Endothelial cell of umbilical vein (primary cell): ENCODE measurements around the gene C10orf143. TPM values are rescaled to one million over a fixed set of nuclear protein-coding genes. Genes with fewer than 3 reads are reported as not detected.

ENCODE experiments used
- BruUV-seq: library from RNA; stranded (reverse); fragments of 400-500 nt; replicated peaks from 2 replicates; lab custom pipeline; 2021; lab: Mats Ljungman, UMichigan
- CTCF ChIA-PET: fragments of 300-600, 350-600 bp; sonication (Branson Sonifier 250); formaldehyde crosslinking; loops from one replicate; lab custom pipeline; 2021; ENCODE audit warnings: antibody characterized with exemption, inconsistent platforms; lab: Charles Lee
- POLR2A ChIA-PET: fragments of 300-600, 350-600 bp; sonication (Branson Sonifier 250); formaldehyde crosslinking; loops from one replicate; lab custom pipeline; 2021; ENCODE audit warnings: antibody characterized with exemption, inconsistent platforms; lab: Charles Lee
- DNase-seq: peaks from one replicate; pipeline ENCODE4 v3.0.0-alpha.2; 2011; ENCODE audit warnings: low read depth, low spot score
- FAIRE-seq: peaks from 2 replicates; lab custom pipeline; 2011; peaks lifted over from hg19 to GRCh38; lab: Jason Lieb, UNC
- H2AFZ ChIP-seq: 2 replicates; pipeline ENCODE4 v1.6.0; 2012; ENCODE audit warnings: low read depth, low read length, control low read depth, inconsistent platforms
- H3K27ac ChIP-seq: 2 replicates; pipeline ENCODE4 v1.5.1; 2011; ENCODE audit warnings: low read depth, mild to moderate bottlenecking, control low read depth, low read length, moderate library complexity; ENCODE audit not compliant: insufficient read depth
- H3K27me3 ChIP-seq, 2 experiments: 2 replicates each; pipeline versions ENCODE4 v1.6.0 to v1.6.1; 2011; ENCODE audit warnings: low read length in 2 of 2, mixed read lengths in 1 of 2; ENCODE audit not compliant: control insufficient read depth in 2 of 2, insufficient read depth in 2 of 2
- H3K36me3 ChIP-seq, 2 experiments: 2 replicates in 1 of 2; 3 replicates in 1 of 2; pipeline ENCODE4 v1.5.1; 2011; ENCODE audit warnings: low read length in 2 of 2, mild to moderate bottlenecking in 1 of 2, moderate library complexity in 1 of 2; ENCODE audit not compliant: control insufficient read depth in 2 of 2, insufficient read depth in 2 of 2; ENCODE audit errors: extremely low read depth in 1 of 2
- H3K4me1 ChIP-seq: 3 replicates; pipeline ENCODE4 v1.5.1; 2011; ENCODE audit warnings: mild to moderate bottlenecking, low read length; ENCODE audit not compliant: control insufficient read depth, insufficient read depth; ENCODE audit errors: extremely low read depth
- H3K4me2 ChIP-seq: 2 replicates; pipeline ENCODE4 v1.6.1; 2011; ENCODE audit warnings: low read length, control low read depth, mixed read lengths; ENCODE audit not compliant: insufficient read depth
- H3K4me3 ChIP-seq, 3 experiments: fragments of 200-600 bp in 1 of 3; sonication (generic), shearing (Covaris generic) in 1 of 3; replicated peaks in 1 of 3; 2 replicates each; pipeline ENCODE4 v1.5.1; 2011 to 2016; ENCODE audit warnings: control low read depth in 3 of 3, low read length in 3 of 3, mild to moderate bottlenecking in 2 of 3, inconsistent platforms in 1 of 3, low read depth in 1 of 3, moderate library complexity in 1 of 3; ENCODE audit not compliant: insufficient read depth in 1 of 3
- H3K79me2 ChIP-seq: 2 replicates; pipeline ENCODE4 v1.6.0; 2012; ENCODE audit warnings: low read length, inconsistent platforms; ENCODE audit not compliant: control insufficient read depth, insufficient read depth
- H3K9ac ChIP-seq: replicated peaks from 2 replicates; pipeline ENCODE3; 2011; ENCODE audit warnings: low read length, control low read depth; ENCODE audit not compliant: insufficient read depth; ENCODE audit errors: extremely low read depth
- H3K9me1 ChIP-seq: replicated peaks from 3 replicates; pipeline ENCODE4 v1.6.0; 2011; ENCODE audit warnings: mild to moderate bottlenecking, low read length; ENCODE audit not compliant: control insufficient read depth, insufficient read depth; ENCODE audit errors: extremely low read depth
- H3K9me3 ChIP-seq: replicated peaks from 2 replicates; pipeline ENCODE4 v1.5.1; 2012; ENCODE audit warnings: low read length, inconsistent platforms; ENCODE audit not compliant: control insufficient read depth, insufficient read depth
- H4K20me1 ChIP-seq: replicated peaks from 2 replicates; pipeline ENCODE3; 2011; ENCODE audit warnings: mild to moderate bottlenecking, low read length; ENCODE audit not compliant: control insufficient read depth, insufficient read depth; ENCODE audit errors: extremely low read depth
- EZH2 ChIP-seq: IDR thresholded peaks from 2 replicates; pipeline ENCODE4 v1.6.1; 2012; ENCODE audit warnings: borderline replicate concordance, low read depth, mild to moderate bottlenecking, moderate library complexity, low read length, inconsistent platforms; ENCODE audit not compliant: severe bottlenecking
- FOS ChIP-seq: IDR thresholded peaks from 2 replicates; pipeline ENCODE4 v1.6.1; 2011; ENCODE audit warnings: mild to moderate bottlenecking, low read length, moderate library complexity, borderline replicate concordance; ENCODE audit not compliant: insufficient read depth
- GATA2 ChIP-seq: IDR thresholded peaks from 2 replicates; pipeline ENCODE4 v1.7.0; 2011; ENCODE audit warnings: low read depth, mild to moderate bottlenecking, moderate library complexity, mixed read lengths, low read length; ENCODE audit not compliant: insufficient read length, insufficient read depth
- JUN ChIP-seq: IDR thresholded peaks from 2 replicates; pipeline ENCODE4 v1.6.1; 2011; ENCODE audit warnings: borderline replicate concordance, low read depth; ENCODE audit not compliant: insufficient read length, insufficient read depth
- MYC ChIP-seq: IDR thresholded peaks from one replicate; pipeline ENCODE4 v1.6.1; 2011; ENCODE audit warnings: mild to moderate bottlenecking, low read depth, low read length
- POLR2A ChIP-seq: IDR thresholded peaks from 2 replicates; pipeline ENCODE4 v1.6.1; 2012; ENCODE audit warnings: low read depth, mild to moderate bottlenecking, control low read depth, low read length
- POLR2AphosphoS5 ChIP-seq: IDR thresholded peaks from 2 replicates; pipeline ENCODE4 v1.6.1; 2012; ENCODE audit warnings: low read depth, mild to moderate bottlenecking, control low read depth, low read length, moderate library complexity; ENCODE audit not compliant: insufficient read depth
- dilution Hi-C: fragments of 300-500 bp; cut with MboI; formaldehyde crosslinking; loops from one replicate; pipeline ENCODE4 v1.15.0; 2019; ENCODE audit warnings: low sequenced_read_pairs; ENCODE audit not compliant: extremely low pct_ligation_motif_present
- intact Hi-C: fragments of 100-400 bp; cut with micrococcal nuclease; formaldehyde crosslinking; loops from one replicate; pipeline ENCODE4 v1.10.0; 2022
- polyA plus RNA-seq, 4 experiments: library from polyadenylated mRNA; depleted of rRNA in 3 of 4; stranded (reverse) in 3 of 4; unstranded in 1 of 4; fragments of >200 nt; gene quantifications; 2 replicates each; pipeline versions ENCODE4 v1.2.1 to v1.2.3, GENCODE V29; 2011 to 2012; ENCODE audit warnings: missing spikeins in 1 of 4
- total RNA-seq: library from RNA; stranded (reverse); gene quantifications from 2 replicates; pipeline ENCODE4 v1.2.3, GENCODE V29; 2021
- TF ChIP-seq, protein P1 (sequence below), 2 donors: IDR thresholded peaks; 1 replicate in 1 of 2; 2 replicates in 1 of 2; pipeline ENCODE4 v1.5.1; 2011; ENCODE audit warnings: low read length in 2 of 2, mild to moderate bottlenecking in 2 of 2, moderate library complexity in 2 of 2, control low read depth in 1 of 2, inconsistent platforms in 1 of 2, low read depth in 1 of 2; ENCODE audit not compliant: insufficient read depth in 1 of 2; ENCODE audit errors: extremely low read depth in 1 of 2
- TF ChIP-seq, protein P2 (sequence below): IDR thresholded peaks from 2 replicates; pipeline ENCODE4 v1.6.1; 2011; ENCODE audit not compliant: insufficient read depth, insufficient read length

C10orf143 gene
- total and polyA plus RNA-seq, 2 donors (not counting 3 experiments of a cell fraction or from before 2014, with no cell fraction given), result 0.26 to 0.44 TPM

DNA sequence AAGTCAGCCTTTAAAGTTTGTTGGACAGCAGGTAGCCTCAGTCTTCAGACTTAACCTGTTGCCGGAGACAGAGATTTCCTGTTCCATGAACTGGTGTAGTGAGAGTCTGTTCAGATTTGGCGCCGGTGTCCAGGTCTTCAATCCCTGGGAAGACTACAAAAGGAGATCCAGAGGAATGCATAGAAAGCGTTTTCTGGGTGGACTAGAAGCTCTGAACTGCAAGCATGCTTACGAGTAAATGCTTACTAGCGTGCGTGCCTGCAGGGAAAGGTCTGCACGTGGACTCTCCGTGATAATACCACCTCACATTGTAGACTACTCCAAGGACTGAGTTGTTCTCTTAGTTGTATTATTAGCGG, 26.4 kb upstream of the C10orf143 start:
- Histone ChIP-seq H3K36me3 (peaks cover 0 to 4% of the 10 kb centered on the region in 2 experiments), H3K9ac (peak overlapping the region; percentile 87), H2AFZ (peak overlapping the region; percentile 93), H3K4me1 (peaks cover 19% of the 10 kb centered on the region), H3K27ac (peak overlapping the region; percentile 57), H3K4me2 (peak overlapping the region; percentile 89), H3K4me3 (peak overlapping the region; percentile 80 to 95 (median 83)), H3K9me1 (no peaks in the 10 kb centered on the region), H3K79me2 (peaks cover 58% of the 10 kb centered on the region), H3K27me3 (no peaks in the 10 kb centered on the region), H4K20me1 (no peaks in the 10 kb centered on the region), H3K9me3 (no peaks in the 10 kb centered on the region)
- FAIRE-seq (peak; percentile 74), DNase-seq (peak; percentile 55)
- ChIA-PET CTCF (interaction anchor here (1.3 to 3.3 kb wide), 3 partner anchors 21 to 43 kb away, joined by 4 to 46 read pairs (median 6); partner anchors contain the start of gene C10orf143), POLR2A (interaction anchor here (2.5 kb wide), 1 partner anchor 26 kb away, joined by 24 read pairs; the partner anchor contains the start of gene C10orf143)
- BruUV-seq, result TSS peak; percentile 38
- dilution Hi-C loops (no loop called here), intact Hi-C loops (loop anchor here (2.0 kb wide), 1 partner anchor 18 kb away; no protein-coding TSS in a partner anchor)
- no peak for TF ChIP-seq POLR2AphosphoS5
- no peak for TF ChIP-seq GATA2
- TF ChIP-seq EZH2, result no peak
- TF ChIP-seq, protein P1, sequence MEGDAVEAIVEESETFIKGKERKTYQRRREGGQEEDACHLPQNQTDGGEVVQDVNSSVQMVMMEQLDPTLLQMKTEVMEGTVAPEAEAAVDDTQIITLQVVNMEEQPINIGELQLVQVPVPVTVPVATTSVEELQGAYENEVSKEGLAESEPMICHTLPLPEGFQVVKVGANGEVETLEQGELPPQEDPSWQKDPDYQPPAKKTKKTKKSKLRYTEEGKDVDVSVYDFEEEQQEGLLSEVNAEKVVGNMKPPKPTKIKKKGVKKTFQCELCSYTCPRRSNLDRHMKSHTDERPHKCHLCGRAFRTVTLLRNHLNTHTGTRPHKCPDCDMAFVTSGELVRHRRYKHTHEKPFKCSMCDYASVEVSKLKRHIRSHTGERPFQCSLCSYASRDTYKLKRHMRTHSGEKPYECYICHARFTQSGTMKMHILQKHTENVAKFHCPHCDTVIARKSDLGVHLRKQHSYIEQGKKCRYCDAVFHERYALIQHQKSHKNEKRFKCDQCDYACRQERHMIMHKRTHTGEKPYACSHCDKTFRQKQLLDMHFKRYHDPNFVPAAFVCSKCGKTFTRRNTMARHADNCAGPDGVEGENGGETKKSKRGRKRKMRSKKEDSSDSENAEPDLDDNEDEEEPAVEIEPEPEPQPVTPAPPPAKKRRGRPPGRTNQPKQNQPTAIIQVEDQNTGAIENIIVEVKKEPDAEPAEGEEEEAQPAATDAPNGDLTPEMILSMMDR (IDR thresholded peaks at IDR 0.05; ENCODE audit: extremely low read depth in 1 of 2, insufficient read depth in 1 of 2, low read depth in 1 of 2, low read length in 2 of 2), result no peak
- no peak for TF ChIP-seq JUN
- TF ChIP-seq FOS, result no peak
- TF ChIP-seq, protein P2, sequence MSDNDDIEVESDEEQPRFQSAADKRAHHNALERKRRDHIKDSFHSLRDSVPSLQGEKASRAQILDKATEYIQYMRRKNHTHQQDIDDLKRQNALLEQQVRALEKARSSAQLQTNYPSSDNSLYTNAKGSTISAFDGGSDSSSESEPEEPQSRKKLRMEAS, result no peak
- TF ChIP-seq POLR2A, result no peak
- no peak for TF ChIP-seq MYC
